Parathyroid adenoma (tissue), 2 donors: ENCODE measurements around the gene GALNTL6.

Source experiments
- H2AFZ ChIP-seq: fragments of 300-600 bp; sonication (generic); one replicate; pipeline ENCODE4 v1.7.0; 2017; ENCODE audit warnings: antibody characterized with exemption, mild to moderate bottlenecking
- H3K27ac ChIP-seq: fragments of 300-600 bp; sonication (generic); one replicate; pipeline ENCODE4 v1.7.0; 2017
- H3K27me3 ChIP-seq: fragments of 300-600 bp; sonication (generic); one replicate; pipeline ENCODE4 v1.7.0; 2017; ENCODE audit warnings: low read length; ENCODE audit not compliant: control insufficient read depth, insufficient read depth
- H3K36me3 ChIP-seq: fragments of 300-600 bp; sonication (generic); one replicate; pipeline ENCODE4 v1.7.0; 2017; ENCODE audit warnings: low read length; ENCODE audit not compliant: control insufficient read depth, insufficient read depth
- H3K4me1 ChIP-seq: fragments of 300-600 bp; sonication (generic); one replicate; pipeline ENCODE4 v1.7.0; 2017; ENCODE audit warnings: control low read depth
- H3K4me2 ChIP-seq: fragments of 300-600 bp; sonication (generic); one replicate; pipeline ENCODE4 v1.7.0; 2017; ENCODE audit warnings: low read length
- H3K4me3 ChIP-seq: fragments of 300-600 bp; sonication (generic); one replicate; pipeline ENCODE4 v1.7.0; 2017; ENCODE audit warnings: low read depth, low read length
- H3K79me2 ChIP-seq: fragments of 300-600 bp; sonication (generic); one replicate; pipeline ENCODE4 v1.7.0; 2017; ENCODE audit warnings: control low read depth
- H3K9ac ChIP-seq: fragments of 300-600 bp; sonication (generic); one replicate; pipeline ENCODE4 v1.7.0; 2017; ENCODE audit warnings: mild to moderate bottlenecking
- H3K9me3 ChIP-seq: fragments of 300-600 bp; sonication (generic); one replicate; pipeline ENCODE4 v1.7.0; 2017; ENCODE audit warnings: low read length; ENCODE audit not compliant: control insufficient read depth
- CTCF ChIP-seq: fragments of 300-600 bp; sonication (generic); IDR thresholded peaks from one replicate; pipeline ENCODE4 v1.7.0; 2017; ENCODE audit warnings: antibody characterized with exemption, mild to moderate bottlenecking
- donor health status: primary hyperparathyroidism.

Gene GALNTL6

GRCh38 chr4:171985129-171985528 is 171.9 kb downstream of the GALNTL6 start:
- no peak overlapping the region for H3K27ac ChIP-seq
- no peak overlapping the region for H3K4me2 ChIP-seq
- no peaks in the 10 kb centered on the region for H3K79me2 ChIP-seq
- H3K4me1 ChIP-seq = no peaks in the 10 kb centered on the region
- no peak overlapping the region for H2AFZ ChIP-seq
- no peak overlapping the region for H3K9ac ChIP-seq
- no peaks in the 10 kb centered on the region for H3K9me3 ChIP-seq
- H3K4me3 ChIP-seq = no peak overlapping the region
- no peaks in the 10 kb centered on the region for H3K36me3 ChIP-seq
- no peaks in the 10 kb centered on the region for H3K27me3 ChIP-seq
- TF ChIP-seq CTCF = no peak

GRCh38 chr4:171993247-171993646 is 180.0 kb downstream of the GALNTL6 start:
- H3K27ac ChIP-seq = no peak overlapping the region
- H3K4me3 ChIP-seq = no peak overlapping the region
- no peak for TF ChIP-seq CTCF
- no peaks in the 10 kb centered on the region for H3K9me3 ChIP-seq
- no peaks in the 10 kb centered on the region for H3K79me2 ChIP-seq
- H3K4me1 ChIP-seq = no peaks in the 10 kb centered on the region
- H3K9ac ChIP-seq = no peak overlapping the region
- H3K36me3 ChIP-seq = no peaks in the 10 kb centered on the region
- H3K27me3 ChIP-seq = no peaks in the 10 kb centered on the region
- no peak overlapping the region for H2AFZ ChIP-seq
- H3K4me2 ChIP-seq = no peak overlapping the region

- no peak overlapping the region for H3K4me3 ChIP-seq
- H3K79me2 ChIP-seq = no peaks in the 10 kb centered on the region
- TF ChIP-seq CTCF = no peak
- no peaks in the 10 kb centered on the region for H3K4me1 ChIP-seq
- H3K36me3 ChIP-seq = no peaks in the 10 kb centered on the region
- H3K27ac ChIP-seq = no peak overlapping the region
- H3K4me2 ChIP-seq = no peak overlapping the region
- H3K9me3 ChIP-seq = no peaks in the 10 kb centered on the region
- no peak overlapping the region for H2AFZ ChIP-seq
- H3K9ac ChIP-seq = no peak overlapping the region
- no peaks in the 10 kb centered on the region for H3K27me3 ChIP-seq
These were observed 194.7 kb downstream of the GALNTL6 start for GRCh38 chr4:172007889-172008288.

- no peak overlapping the region for H2AFZ ChIP-seq
- no peaks in the 10 kb centered on the region for H3K9me3 ChIP-seq
- no peak overlapping the region for H3K27ac ChIP-seq
- H3K79me2 ChIP-seq = no peaks in the 10 kb centered on the region
- no peak overlapping the region for H3K9ac ChIP-seq
- H3K4me3 ChIP-seq = no peak overlapping the region
- H3K27me3 ChIP-seq = no peaks in the 10 kb centered on the region
- no peak for TF ChIP-seq CTCF
- no peaks in the 10 kb centered on the region for H3K36me3 ChIP-seq
- H3K4me2 ChIP-seq = no peak overlapping the region
- H3K4me1 ChIP-seq = no peaks in the 10 kb centered on the region
These were observed 196.4 kb downstream of the GALNTL6 start for GRCh38 chr4:172009446-172010230.

- H3K9ac ChIP-seq = no peak overlapping the region
- TF ChIP-seq CTCF = no peak
These were observed 198.0 kb downstream of the GALNTL6 start for GRCh38 chr4:172011196-172011595.

More at GRCh38 chr4:172011196-172011595, 198.0 kb downstream of the GALNTL6 start:
- Histone ChIP-seq H3K4me1 (no peaks in the 10 kb centered on the region), H3K4me3 (no peak overlapping the region), H2AFZ (no peak overlapping the region), H3K36me3 (no peaks in the 10 kb centered on the region), H3K4me2 (no peak overlapping the region), H3K79me2 (no peaks in the 10 kb centered on the region), H3K27ac (no peak overlapping the region), H3K9me3 (no peaks in the 10 kb centered on the region), H3K27me3 (no peaks in the 10 kb centered on the region)
